Chondrocyte (in vitro differentiated cells): ENCODE data around the gene ANKRD2. TPM values are rescaled to one million over a fixed set of nuclear protein-coding genes. Genes with fewer than 3 reads are reported as not detected.

Experiments used
- DNase-seq: peaks from one replicate; pipeline ENCODE4 v3.0.0; 2021; ENCODE audit warnings: mixed read lengths, low spot score
- H3K27ac Mint-ChIP-seq: one replicate; pipeline ENCODE4 v1.8.0; 2021; ENCODE audit warnings: mild to moderate bottlenecking, moderate library complexity, mixed read lengths; ENCODE audit not compliant: unreplicated experiment
- H3K27me3 Mint-ChIP-seq: 2 replicates; pipeline ENCODE4 v1.8.0; 2021; ENCODE audit warnings: low read depth, mixed read lengths
- H3K36me3 Mint-ChIP-seq: 2 replicates; pipeline ENCODE4 v1.8.0; 2021; ENCODE audit warnings: low read depth, mixed read lengths
- H3K4me1 Mint-ChIP-seq: 2 replicates; pipeline ENCODE4 v1.8.0; 2021; ENCODE audit warnings: low read depth, mild to moderate bottlenecking, mixed read lengths
- H3K4me3 Mint-ChIP-seq: one replicate; pipeline ENCODE4 v1.8.0; 2021; ENCODE audit warnings: mild to moderate bottlenecking, moderate library complexity, mixed read lengths; ENCODE audit not compliant: unreplicated experiment
- H3K9me3 Mint-ChIP-seq: 2 replicates; pipeline ENCODE4 v1.8.0; 2021; ENCODE audit warnings: low read depth, mixed read lengths
- total RNA-seq: library from RNA; stranded (reverse); gene quantifications from 3 replicates; pipeline ENCODE4 v1.2.1, GENCODE V29; 2021
- TF ChIP-seq, protein P1 (sequence below): fragments of 200-600 bp; sonication (generic); IDR thresholded peaks from 2 replicates; pipeline ENCODE4 v1.5.0; 2021; ENCODE audit warnings: antibody characterized with exemption, mild to moderate bottlenecking, moderate library complexity

Gene ANKRD2
- total RNA-seq, 1 donor from 2014 or later: 0.60 TPM

DNA sequence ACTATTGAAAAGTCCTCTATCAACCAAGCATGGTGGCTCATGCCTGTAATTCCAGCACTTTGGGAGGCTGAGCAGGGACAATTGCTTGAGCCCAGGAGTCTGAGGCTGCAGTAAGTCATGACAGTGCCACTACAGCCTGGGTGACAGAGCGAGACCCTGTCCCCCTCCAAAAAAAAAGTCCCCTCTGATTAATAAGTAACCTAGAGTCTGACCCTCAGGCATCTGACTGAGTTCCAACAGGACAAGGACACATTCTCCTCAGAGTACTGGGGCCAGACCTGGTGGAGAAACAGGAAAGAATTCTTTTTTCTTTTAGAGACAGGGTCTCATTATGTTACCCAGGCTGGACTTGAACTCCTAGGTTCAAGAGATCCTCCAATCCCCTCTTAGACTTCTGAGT, 50.7 kb downstream of the ANKRD2 start:
- Mint-ChIP-seq H3K4me3 (no peak overlapping the region), H3K36me3 (no peaks in the 10 kb centered on the region), H3K9me3 (no peaks in the 10 kb centered on the region), H3K27me3 (no peaks in the 10 kb centered on the region), H3K27ac (no peak overlapping the region), H3K4me1 (no peaks in the 10 kb centered on the region)
- TF ChIP-seq, protein P1, sequence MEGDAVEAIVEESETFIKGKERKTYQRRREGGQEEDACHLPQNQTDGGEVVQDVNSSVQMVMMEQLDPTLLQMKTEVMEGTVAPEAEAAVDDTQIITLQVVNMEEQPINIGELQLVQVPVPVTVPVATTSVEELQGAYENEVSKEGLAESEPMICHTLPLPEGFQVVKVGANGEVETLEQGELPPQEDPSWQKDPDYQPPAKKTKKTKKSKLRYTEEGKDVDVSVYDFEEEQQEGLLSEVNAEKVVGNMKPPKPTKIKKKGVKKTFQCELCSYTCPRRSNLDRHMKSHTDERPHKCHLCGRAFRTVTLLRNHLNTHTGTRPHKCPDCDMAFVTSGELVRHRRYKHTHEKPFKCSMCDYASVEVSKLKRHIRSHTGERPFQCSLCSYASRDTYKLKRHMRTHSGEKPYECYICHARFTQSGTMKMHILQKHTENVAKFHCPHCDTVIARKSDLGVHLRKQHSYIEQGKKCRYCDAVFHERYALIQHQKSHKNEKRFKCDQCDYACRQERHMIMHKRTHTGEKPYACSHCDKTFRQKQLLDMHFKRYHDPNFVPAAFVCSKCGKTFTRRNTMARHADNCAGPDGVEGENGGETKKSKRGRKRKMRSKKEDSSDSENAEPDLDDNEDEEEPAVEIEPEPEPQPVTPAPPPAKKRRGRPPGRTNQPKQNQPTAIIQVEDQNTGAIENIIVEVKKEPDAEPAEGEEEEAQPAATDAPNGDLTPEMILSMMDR: no peak
- no peak for DNase-seq

GRCh38 chr10:97627731-97628130, 55.2 kb downstream of the ANKRD2 start:
- Mint-ChIP-seq H3K27ac (no peak overlapping the region), H3K9me3 (no peaks in the 10 kb centered on the region), H3K27me3 (no peaks in the 10 kb centered on the region), H3K4me1 (peaks cover 5% of the 10 kb centered on the region), H3K36me3 (no peaks in the 10 kb centered on the region), H3K4me3 (no peak overlapping the region)
- TF ChIP-seq, protein P1: no peak
- DNase-seq: no peak

GRCh38 chr10:97628228-97628627, 55.6 kb downstream of the ANKRD2 start:
- H3K4me3 Mint-ChIP-seq: no peak overlapping the region

DNA sequence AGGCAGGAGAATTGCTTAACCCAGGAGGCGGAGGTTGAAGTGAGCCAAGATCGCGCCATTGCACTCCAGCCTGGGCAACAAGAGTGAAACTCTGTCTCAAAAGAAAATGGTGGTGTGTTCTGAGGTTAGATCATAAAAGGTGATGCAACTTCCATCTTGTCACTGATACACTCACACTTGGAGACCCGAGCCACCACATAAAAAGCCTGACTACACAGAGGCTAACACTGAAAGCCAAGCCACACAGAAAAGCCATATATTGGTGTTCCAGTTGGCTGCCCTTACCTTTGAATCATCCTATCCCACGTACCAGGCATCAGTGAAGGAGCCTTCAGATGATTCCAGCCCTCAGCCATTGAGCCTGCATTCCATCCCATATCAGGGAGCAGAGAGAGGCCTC, 56.7 kb downstream of the ANKRD2 start:
- TF ChIP-seq, protein P1: no peak
- H3K36me3 Mint-ChIP-seq: peaks cover 2% of the 10 kb centered on the region
- H3K27ac Mint-ChIP-seq: no peak overlapping the region
- DNase-seq: no peak
- no peaks in the 10 kb centered on the region for H3K27me3 Mint-ChIP-seq
- peaks cover 15% of the 10 kb centered on the region for H3K4me1 Mint-ChIP-seq
- no peaks in the 10 kb centered on the region for H3K9me3 Mint-ChIP-seq
- H3K4me3 Mint-ChIP-seq: no peak overlapping the region

More at GRCh38 chr10:97628228-97628627, 55.6 kb downstream of the ANKRD2 start:
- Mint-ChIP-seq H3K4me1 (peaks cover 8% of the 10 kb centered on the region), H3K27ac (no peak overlapping the region), H3K36me3 (peaks cover under 1% of the 10 kb centered on the region), H3K27me3 (no peaks in the 10 kb centered on the region), H3K9me3 (no peaks in the 10 kb centered on the region)
- no peak for DNase-seq
- TF ChIP-seq, protein P1: no peak

- no peak overlapping the region for H3K27ac Mint-ChIP-seq
- H3K9me3 Mint-ChIP-seq: no peaks in the 10 kb centered on the region
- no peak overlapping the region for H3K4me3 Mint-ChIP-seq
- DNase-seq: no peak
- no peaks in the 10 kb centered on the region for H3K27me3 Mint-ChIP-seq
- TF ChIP-seq, protein P1: no peak
- H3K36me3 Mint-ChIP-seq: peaks cover 2% of the 10 kb centered on the region
- H3K4me1 Mint-ChIP-seq: peaks cover 15% of the 10 kb centered on the region
These were observed 58.5 kb downstream of the ANKRD2 start for GRCh38 chr10:97631098-97631497.
